ENCODE results near the gene FRAT1.

- TF ChIP-seq CTCF (IDR thresholded peaks at IDR 0.05; ENCODE audit: control extremely low read depth in 1 of 3, insufficient read depth in 1 of 3, low read depth in 1 of 3, low read length in 3 of 3) (no peak), EZH2 (IDR thresholded peaks at IDR 0.05; ENCODE audit: low read depth, low read length, severe bottlenecking) (no peak), POLR2A (IDR thresholded peaks at IDR 0.05; ENCODE audit: control extremely low read depth in 1 of 2, low read depth in 2 of 2, low read length in 2 of 2) (no peak), TCF12 (IDR thresholded peaks at IDR 0.05; ENCODE audit: low read depth, low read length) (no peak), JUND (IDR thresholded peaks at IDR 0.05; ENCODE audit: low read length) (no peak), SIN3A (conservative IDR thresholded peaks at IDR 0.05 in 1 of 2, IDR thresholded peaks at IDR 0.05 in 1 of 2; ENCODE audit: low read depth in 1 of 2, low read length in 2 of 2) (no peak), BRCA1 (IDR thresholded peaks at IDR 0.05; ENCODE audit: low read depth, low read length) (no peak), MAX (IDR thresholded peaks at IDR 0.05) (no peak), KDM4A (IDR thresholded peaks at IDR 0.05; ENCODE audit: low read depth, low read length, severe bottlenecking) (no peak), EP300 (IDR thresholded peaks at IDR 0.05; ENCODE audit: borderline replicate concordance in 1 of 2, low read depth in 2 of 2, low read length in 2 of 2) (no peak), JUN (IDR thresholded peaks at IDR 0.05; ENCODE audit: low read depth, low read length) (no peak), YY1 (IDR thresholded peaks at IDR 0.05; ENCODE audit: low read depth, low read length) (no peak)
Observed at GRCh38 chr10:97298223-97298571, 20.9 kb upstream of the FRAT1 start.

All from H1 (cell line).